Testis (tissue), 2 donors: ENCODE data around the gene MYH9.

Source experiments
- POLR2A ChIP-seq: fragments of 450-650 bp; IDR thresholded peaks from one replicate; pipeline ENCODE4 v1.6.1; 2017; ENCODE audit warnings: antibody characterized with exemption, mild to moderate bottlenecking, moderate library complexity
- TF ChIP-seq, protein P1 (sequence below), 3 experiments: fragments of 450-650 bp in 2 of 3; fragments of 200-600 bp in 1 of 3; sonication (generic) in 1 of 3; IDR thresholded peaks; one replicate each; pipeline ENCODE4 v1.5.1; 2016 to 2019; ENCODE audit warnings: antibody characterized with exemption in 3 of 3, mild to moderate bottlenecking in 2 of 3, moderate library complexity in 1 of 3

- TF ChIP-seq, protein P1, sequence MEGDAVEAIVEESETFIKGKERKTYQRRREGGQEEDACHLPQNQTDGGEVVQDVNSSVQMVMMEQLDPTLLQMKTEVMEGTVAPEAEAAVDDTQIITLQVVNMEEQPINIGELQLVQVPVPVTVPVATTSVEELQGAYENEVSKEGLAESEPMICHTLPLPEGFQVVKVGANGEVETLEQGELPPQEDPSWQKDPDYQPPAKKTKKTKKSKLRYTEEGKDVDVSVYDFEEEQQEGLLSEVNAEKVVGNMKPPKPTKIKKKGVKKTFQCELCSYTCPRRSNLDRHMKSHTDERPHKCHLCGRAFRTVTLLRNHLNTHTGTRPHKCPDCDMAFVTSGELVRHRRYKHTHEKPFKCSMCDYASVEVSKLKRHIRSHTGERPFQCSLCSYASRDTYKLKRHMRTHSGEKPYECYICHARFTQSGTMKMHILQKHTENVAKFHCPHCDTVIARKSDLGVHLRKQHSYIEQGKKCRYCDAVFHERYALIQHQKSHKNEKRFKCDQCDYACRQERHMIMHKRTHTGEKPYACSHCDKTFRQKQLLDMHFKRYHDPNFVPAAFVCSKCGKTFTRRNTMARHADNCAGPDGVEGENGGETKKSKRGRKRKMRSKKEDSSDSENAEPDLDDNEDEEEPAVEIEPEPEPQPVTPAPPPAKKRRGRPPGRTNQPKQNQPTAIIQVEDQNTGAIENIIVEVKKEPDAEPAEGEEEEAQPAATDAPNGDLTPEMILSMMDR (IDR thresholded peaks at IDR 0.05), result peak; percentile 47 to 71 (median 51)
- no peak for TF ChIP-seq POLR2A
Measured at GRCh38 chr22:36277482-36278291, 110.1 kb downstream of the MYH9 start.
